ENCODE measurements around the gene PAPPA2.

- no peak for TF ChIP-seq POLR2A (IDR thresholded peaks at IDR 0.05)
- TF ChIP-seq, protein P1, sequence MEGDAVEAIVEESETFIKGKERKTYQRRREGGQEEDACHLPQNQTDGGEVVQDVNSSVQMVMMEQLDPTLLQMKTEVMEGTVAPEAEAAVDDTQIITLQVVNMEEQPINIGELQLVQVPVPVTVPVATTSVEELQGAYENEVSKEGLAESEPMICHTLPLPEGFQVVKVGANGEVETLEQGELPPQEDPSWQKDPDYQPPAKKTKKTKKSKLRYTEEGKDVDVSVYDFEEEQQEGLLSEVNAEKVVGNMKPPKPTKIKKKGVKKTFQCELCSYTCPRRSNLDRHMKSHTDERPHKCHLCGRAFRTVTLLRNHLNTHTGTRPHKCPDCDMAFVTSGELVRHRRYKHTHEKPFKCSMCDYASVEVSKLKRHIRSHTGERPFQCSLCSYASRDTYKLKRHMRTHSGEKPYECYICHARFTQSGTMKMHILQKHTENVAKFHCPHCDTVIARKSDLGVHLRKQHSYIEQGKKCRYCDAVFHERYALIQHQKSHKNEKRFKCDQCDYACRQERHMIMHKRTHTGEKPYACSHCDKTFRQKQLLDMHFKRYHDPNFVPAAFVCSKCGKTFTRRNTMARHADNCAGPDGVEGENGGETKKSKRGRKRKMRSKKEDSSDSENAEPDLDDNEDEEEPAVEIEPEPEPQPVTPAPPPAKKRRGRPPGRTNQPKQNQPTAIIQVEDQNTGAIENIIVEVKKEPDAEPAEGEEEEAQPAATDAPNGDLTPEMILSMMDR (IDR thresholded peaks at IDR 0.05): no peak
- TF ChIP-seq EP300 (IDR thresholded peaks at IDR 0.05; ENCODE audit: low read depth): no peak
- TF ChIP-seq POLR2AphosphoS5 (IDR thresholded peaks at IDR 0.05): no peak
Observed at GRCh38 chr1:176546825-176547224, 83.8 kb downstream of the PAPPA2 start.

Measured in transverse colon (tissue), 4 donors.